ENCODE data around the gene GLIPR1.
"Not testable (repeated sequence)": the region's sequence is repeated elsewhere in the genome, so short reads cannot be mapped to it uniquely, and the experiment has no call there.

The GLIPR1 gene

DNA sequence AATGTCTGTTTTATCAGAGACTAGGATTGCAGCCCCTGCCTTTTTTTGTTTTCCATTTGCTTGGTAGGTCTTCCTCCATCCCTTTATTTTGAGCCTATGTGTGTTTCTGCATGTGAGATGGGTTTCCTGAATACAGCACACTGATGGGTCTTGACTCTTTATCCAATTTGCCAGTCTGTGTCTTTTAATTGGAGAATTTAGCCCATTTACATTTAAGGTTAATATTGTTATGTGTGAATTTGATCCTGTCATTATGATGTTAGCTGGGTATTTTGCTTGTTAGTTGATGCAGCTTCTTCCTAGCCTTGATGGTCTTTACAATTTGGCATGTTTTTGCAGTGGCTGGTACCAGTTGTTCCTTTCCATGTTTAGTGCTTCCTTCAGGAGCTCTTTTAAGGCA, 40.7 kb downstream of the GLIPR1 start:
- DNase-seq (ENCODE audit: low read depth): not testable (repeated sequence)

DNA sequence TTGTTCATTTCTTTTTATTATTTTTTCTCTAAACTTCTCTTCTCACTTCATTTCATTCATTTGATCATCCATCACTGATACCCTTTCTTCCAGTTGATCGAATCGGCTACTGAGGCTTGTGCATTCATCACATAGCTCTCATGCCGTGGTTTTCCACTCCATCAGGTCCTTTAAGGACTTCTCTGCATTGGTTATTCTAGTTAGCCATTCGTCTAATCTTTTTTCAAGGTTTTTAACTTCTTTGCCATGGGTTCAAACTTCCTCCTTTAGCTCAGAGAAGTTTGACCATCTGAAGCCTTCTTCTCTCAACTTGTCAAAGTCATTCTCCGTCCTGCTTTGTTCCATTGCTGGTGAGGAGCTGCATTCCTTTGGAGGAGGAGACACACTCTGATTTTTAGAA, 41.6 kb downstream of the GLIPR1 start:
- not testable (repeated sequence) for DNase-seq (ENCODE audit: low read depth)

DNA sequence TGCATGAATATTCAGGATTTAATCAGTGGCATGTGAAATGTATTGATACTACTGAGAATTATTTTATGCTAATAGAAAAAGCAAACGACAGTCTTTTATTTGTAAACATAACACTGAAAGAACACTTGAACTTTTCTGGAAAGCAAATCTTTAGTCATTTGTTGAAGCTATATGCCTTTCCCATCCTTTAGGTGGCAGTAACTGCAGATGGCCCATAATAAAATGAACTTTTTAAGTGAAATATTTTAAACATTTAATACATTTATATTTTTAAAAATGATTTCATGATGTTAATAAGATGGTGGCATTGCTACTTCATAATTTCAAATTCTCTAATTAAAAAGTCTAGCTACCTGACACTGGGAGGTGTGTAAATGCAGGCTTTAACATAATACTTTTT, 44.7 kb downstream of the GLIPR1 start:
- no peak for DNase-seq (ENCODE audit: low read depth)

DNA sequence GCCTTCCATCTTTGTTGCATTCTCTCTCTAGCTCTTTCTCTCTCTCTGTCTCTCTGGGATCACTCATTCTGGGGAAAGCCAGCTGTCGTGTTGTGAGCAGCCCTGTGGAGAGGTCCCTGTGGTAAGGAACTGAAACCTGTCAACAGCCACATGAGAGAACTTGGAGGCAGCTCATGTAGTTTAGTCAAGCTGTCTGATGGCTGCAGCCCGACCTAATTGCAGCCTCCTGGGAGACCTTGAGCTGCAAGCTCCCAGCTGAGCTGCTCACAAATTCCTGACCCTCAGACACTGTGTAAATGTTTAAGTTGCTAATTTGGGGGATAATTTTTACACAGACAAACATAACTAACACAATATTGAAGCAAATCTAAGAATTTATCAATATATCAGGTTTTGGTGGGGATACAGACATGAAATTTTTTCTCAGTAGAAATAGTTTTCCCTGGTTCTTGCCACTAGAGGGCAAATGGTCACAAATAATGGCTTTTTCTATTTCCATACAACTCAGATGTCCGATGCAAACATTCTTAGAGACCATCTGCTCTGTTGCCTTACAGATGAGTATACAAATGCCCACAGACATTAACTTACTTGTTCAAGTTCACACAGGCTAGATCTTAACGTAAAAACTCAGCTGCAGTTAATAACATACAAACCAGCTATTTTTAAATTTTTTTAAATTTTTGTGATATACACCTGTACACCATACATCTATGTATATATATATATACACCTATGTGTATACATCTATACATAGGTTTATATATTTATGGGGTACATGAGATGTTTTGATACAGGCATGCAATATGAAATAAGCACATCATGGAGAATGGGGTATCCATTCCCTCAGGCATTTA, 46.3 kb downstream of the GLIPR1 start:
- no peak for DNase-seq (ENCODE audit: low read depth)

DNA sequence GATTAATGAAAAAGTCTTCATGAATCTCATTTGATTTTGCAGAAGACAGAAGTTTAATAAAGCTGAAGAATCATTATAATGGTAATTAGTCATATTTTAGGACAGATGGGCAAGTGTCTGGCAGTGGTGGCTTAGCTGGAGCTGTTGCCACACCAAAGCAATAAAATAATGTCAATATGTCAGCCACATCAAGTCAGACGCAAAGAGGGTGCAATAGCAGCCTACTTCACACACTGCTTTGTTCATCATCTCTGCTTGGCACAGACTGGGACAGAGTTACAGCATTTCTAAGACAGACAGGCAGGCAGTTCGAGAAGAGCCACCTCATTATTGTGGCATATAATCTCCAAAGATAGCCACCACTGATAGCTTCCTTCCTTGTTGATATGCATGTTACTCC, 47.7 kb downstream of the GLIPR1 start:
- no peak for DNase-seq (ENCODE audit: low read depth)

DNA sequence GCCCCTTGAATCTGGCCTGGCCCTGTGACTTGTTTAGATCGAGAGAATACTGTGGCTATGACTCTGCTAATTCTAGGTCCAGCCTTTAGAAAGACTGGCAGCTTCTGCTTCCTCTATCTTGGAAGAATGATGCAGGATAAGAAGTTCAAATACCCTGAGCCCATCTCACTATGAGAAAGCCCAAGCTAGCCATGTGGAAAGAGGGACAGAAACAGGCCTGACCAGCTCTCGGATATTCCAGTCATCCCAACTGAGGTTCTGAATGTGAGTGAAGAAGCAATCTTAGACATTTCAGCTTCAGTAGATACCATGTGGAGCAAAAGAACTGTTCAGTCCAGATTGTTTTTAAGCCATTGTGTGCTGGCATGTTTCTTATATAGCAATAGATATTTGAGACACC, 48.1 kb downstream of the GLIPR1 start:
- no peak for DNase-seq (ENCODE audit: low read depth)

DNA sequence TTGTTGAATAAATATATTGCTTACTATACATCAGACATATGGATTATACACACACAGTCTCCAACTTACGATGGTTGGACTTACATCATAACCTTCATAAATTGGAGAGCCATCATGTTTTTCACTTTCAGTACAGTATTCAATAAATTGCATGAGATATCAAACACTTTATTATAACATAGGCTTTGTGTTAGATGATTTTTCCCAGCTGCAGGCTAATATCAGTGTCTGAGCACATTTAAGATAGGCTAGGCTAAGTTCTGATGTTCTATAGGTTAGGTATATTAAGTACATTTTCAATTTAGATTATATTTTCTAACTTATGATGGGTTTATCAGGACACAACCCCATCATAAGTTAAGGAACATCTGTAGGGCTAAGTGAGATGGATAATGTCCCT, 48.8 kb downstream of the GLIPR1 start:
- no peak for DNase-seq (ENCODE audit: low read depth)

DNA sequence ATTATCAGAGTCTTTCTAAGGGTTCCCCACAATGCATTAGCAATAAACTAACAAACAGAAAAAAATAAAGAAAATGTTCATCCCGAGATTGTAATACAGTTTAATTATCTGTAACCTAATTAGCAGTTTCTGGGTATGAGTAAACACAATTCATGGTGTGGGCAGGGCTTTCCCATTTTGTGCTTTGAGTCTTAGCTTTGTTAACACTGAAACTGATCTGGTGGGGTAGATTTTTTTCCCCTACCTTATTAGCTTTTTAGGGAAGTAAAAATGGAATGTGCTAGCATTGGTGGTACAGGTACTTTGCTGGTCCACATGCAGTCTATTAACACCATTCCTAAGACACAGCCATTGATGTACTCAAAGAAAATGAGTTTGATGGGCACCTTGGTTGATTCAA, 49.3 kb downstream of the GLIPR1 start:
- DNase-seq (ENCODE audit: low read depth): no peak

DNA sequence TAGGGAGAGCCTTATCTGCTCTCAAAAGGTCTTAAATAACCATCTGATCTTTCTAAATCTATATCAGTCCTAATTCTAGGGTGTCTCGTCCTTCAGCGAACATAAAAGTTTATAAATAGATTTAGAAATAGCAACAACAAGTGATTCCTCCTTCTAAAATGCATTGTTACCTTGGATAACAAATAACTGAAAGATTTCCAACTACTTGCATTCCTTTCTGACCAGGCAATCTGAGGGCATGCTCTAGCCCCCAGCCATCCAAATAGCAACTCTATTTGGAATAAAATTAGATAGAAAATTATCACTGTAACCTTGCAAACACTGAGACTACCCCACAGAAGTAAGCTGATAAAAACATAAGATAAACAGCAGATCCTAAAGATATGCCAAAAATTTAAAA, 52.7 kb downstream of the GLIPR1 start:
- no peak for DNase-seq (ENCODE audit: low read depth)

DNA sequence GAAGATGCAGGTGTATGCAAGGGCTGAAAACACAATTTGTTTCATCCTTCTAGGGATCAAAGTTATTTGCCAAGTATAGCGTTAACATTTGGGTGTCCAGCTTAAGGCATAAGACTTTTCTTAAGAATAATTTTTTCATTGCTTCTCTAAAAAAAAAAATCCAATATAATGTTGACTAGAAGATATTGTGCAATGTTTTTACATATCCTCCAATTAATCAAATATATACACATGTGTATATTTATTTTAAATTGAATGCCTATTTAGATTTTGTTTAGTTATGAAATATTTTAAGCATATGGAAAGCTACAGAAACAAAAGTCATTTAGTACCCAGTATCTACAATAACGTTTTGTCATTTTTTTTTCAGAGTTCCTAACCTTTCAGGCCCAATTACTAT, 59.3 kb downstream of the GLIPR1 start:
- DNase-seq (ENCODE audit: low read depth): no peak

DNA sequence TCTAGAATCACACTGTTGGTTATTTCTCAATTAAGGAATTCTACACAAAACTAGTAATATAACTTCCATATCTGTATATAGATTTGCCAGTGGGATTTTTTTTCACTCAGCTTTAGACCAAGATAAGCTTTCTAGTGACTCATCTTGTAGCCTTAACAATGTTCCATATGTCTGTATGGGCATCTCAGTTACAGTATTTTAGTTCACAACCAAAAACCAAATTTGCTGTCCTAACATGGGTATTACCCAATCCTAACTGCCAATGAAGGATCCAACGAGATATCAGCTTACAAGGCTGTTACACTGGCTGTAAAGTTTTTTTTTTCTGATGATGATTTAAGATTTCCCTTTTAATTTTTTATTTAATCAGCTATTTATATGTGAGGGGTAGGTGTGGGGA, 62.4 kb downstream of the GLIPR1 start:
- no peak for DNase-seq (ENCODE audit: low read depth)

DNA sequence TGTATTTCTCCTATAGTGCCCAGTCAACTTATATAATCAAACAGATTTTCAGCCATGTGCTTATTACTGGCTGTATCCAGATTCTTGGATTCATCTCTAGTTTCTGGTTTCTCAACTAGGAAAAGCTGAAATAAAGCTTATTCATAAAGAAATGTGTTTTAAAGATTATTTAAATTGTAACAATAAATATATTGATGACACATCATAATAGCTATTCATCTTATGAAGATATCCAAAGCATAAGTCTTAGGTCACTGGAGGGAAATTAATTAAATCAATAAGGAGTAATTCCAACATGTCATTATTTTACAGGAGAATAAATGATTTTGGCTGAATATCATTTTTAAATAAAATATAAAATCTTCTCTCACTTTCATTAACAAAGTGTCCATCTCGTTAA, 63.0 kb downstream of the GLIPR1 start:
- no peak for DNase-seq (ENCODE audit: low read depth)

DNA sequence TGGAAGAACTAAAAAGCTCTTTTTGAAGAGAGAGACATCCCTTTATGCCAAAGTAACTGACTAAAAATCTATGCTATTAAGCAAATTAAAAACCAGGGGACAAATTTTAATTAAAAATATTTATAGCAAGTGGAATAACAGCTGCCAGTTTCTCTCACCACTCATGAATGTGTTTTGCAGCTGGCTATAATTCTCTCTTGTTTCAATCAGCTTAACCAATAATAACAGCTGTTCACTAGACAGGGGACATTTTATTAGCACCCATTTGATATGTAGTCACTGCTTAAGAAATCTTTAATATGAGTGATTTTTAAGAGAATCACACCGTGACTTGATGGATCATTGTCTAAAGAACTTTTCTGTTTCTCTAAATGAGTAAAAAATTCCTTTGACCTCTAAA, 65.1 kb downstream of the GLIPR1 start:
- no peak for DNase-seq (ENCODE audit: low read depth)

DNA sequence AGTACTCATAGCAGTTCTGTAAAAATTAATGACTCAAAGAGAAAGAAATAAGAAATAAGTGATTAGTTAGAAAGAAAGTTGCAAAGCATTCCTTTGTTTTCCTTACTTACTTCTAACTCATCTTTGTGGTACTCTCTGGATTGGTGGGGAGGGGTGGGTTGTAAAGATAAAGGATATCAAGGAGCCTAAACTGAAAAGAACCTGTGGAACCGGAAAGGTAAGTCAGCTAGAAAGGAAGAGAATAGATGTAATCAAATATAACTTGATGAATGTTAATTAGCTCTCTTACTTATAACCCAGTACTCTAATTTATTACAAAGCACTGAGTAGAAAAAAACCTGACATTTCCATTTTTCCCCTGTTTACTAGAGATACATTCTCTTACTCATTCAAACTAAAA, 68.3 kb downstream of the GLIPR1 start:
- no peak for DNase-seq (ENCODE audit: low read depth)

DNA sequence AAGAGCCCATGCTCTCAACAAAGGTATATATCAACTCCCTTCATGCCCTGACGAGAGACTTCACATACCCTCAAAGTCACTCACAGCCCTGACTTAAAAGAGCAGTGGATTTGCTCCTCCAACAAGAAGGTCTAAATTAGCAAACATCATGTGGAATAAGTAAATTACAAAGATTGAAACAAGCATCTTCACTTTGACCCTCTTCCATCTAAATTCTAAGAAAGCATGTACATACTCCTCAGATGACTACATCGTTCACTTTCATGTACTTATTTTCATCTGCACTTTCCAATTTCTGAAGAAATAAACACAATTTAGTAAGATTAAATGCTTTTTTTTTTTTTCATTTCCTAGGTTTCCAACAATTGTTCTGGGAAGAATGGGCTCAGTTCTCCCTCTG, 69.4 kb downstream of the GLIPR1 start:
- no peak for DNase-seq (ENCODE audit: low read depth)

DNA sequence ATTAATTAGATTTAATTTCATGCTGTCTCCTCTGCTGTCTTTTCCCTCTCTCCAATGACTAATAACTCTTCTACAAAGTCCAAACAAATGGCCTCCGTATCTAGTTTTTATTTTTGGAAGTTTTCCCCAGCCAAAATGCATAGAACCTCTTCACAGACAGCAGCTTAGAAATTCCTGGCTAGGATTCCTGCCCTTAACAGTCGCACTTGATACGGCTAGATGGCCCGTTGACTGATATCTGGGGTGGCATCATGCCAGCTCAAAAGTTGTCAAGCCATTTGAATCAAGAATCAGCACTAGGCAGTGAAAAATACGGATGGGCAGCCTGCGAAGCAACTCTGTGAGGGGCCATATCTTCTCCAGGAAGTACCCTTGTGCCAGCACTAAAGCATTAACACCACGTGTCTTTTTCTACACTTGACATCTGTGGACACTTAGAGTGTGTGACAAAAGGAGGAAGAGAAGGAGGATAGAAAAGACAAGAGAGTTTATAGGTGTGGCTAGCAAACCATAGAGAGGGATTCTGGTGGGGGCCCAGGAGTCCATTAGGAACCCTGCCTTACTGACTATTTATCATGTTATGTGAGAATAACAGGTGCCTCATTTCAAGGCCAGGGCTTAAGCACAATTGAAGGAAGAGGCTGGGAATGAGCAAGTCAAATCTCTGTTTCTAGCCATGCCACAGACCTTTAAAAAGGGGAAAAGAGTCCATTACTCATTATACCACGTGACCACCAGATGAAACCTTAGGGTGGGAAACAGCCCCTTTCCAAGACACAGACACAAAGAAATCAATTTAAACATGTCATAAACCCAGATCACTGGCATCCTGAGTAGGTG, 70.1 kb downstream of the GLIPR1 start:
- DNase-seq (ENCODE audit: low read depth): no peak

DNA sequence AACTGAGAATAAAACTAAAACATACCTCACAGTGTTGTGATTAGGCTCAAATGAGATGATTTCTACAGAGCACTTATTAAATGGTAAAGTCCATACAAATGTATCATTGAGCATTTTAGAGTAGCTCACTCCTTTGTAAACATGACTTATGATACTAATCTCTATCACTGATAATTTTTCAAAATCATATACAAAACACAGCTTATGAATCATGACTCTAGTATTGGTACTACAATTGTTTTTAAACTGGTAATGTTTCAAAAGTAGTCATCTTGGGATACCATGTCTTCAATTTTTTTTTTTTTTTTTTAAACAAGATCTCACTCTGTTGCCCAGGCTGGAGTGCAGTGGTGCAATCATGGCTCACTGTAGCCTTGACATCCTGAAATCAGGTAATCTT, 70.9 kb downstream of the GLIPR1 start:
- DNase-seq (ENCODE audit: low read depth): no peak

DNA sequence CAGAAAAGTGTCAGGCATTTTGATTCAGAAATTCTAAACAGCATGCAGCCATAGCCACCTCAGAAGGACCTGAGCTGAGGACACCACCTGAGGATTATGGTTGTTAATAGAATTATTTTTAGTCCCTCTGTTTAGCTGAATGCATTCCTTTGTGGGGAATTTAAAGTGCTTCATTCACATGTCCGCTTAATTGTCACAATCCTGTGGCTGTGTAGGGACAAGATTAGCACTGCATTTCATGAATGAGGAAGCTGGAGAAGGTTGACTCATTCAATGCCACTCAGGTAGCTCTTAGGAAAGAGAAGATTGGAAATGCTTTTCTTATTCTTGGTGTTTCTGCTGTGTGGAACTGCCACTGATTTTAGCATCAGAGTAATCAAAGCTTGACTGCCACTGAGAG, 72.8 kb downstream of the GLIPR1 start:
- no peak for DNase-seq (ENCODE audit: low read depth)

Data from activated T-helper 9 cell treated with anti-CD3 and anti-CD28 coated beads, Interleukin-2, amount 50 U/mL, for 16 hours (primary cell).